ENCODE data around the gene RNLS.

GRCh38 chr10:88417387-88418030, 165.6 kb downstream of the RNLS start:
- no peak for TF ChIP-seq ZNF133 (tag by site-specific recombination; IDR thresholded peaks at IDR 0.05)
- TF ChIP-seq CTCF (tag by site-specific recombination; IDR thresholded peaks at IDR 0.05) = no peak
- no peak for TF ChIP-seq ZNF426 (tag by site-specific recombination; IDR thresholded peaks at IDR 0.05)
